Liver (tissue), 9 donors: ENCODE results near the gene OAS2. TPM values are rescaled to one million over a fixed set of nuclear protein-coding genes. Genes with fewer than 3 reads are reported as not detected.

Experiments
- DNase-seq: peaks from one replicate; pipeline ENCODE4 v3.0.0-alpha.2; 2017; ENCODE audit warnings: low spot score
- H3K27ac ChIP-seq, 2 donors: one replicate each; pipeline ENCODE4 v1.7.0; 2013; ENCODE audit warnings: inconsistent platforms in 2 of 2, low read length in 2 of 2, control low read depth in 1 of 2, low read depth in 1 of 2, mild to moderate bottlenecking in 1 of 2
- H3K27me3 ChIP-seq, 4 donors: one replicate each; pipeline versions ENCODE4 v1.6.1 to v1.7.0; 2013; ENCODE audit warnings: low read length in 3 of 4, inconsistent platforms in 1 of 4, mild to moderate bottlenecking in 1 of 4, moderate library complexity in 1 of 4; ENCODE audit not compliant: control insufficient read depth in 4 of 4, insufficient read depth in 4 of 4
- H3K36me3 ChIP-seq, 4 donors: one replicate each; pipeline versions ENCODE4 v1.6.1 to v1.7.0; 2013; ENCODE audit warnings: low read length in 3 of 4, mild to moderate bottlenecking in 3 of 4, low read depth in 1 of 4, moderate library complexity in 1 of 4; ENCODE audit not compliant: control insufficient read depth in 4 of 4, insufficient read depth in 3 of 4
- H3K4me1 ChIP-seq, 4 donors: one replicate each; pipeline versions ENCODE4 v1.6.1 to v1.7.0; 2013; ENCODE audit warnings: low read length in 3 of 4, mild to moderate bottlenecking in 3 of 4, moderate library complexity in 1 of 4; ENCODE audit not compliant: control insufficient read depth in 4 of 4, insufficient read depth in 4 of 4
- H3K4me3 ChIP-seq, 3 donors: one replicate each; pipeline versions ENCODE4 v1.6.1 to v1.7.0; 2013; ENCODE audit warnings: low read length in 3 of 3, control low read depth in 1 of 3, low read depth in 1 of 3, mild to moderate bottlenecking in 1 of 3
- H3K9ac ChIP-seq, 2 donors: one replicate each; pipeline ENCODE4 v1.7.0; 2013; ENCODE audit warnings: low read length in 2 of 2, mild to moderate bottlenecking in 2 of 2, moderate library complexity in 2 of 2, control low read depth in 1 of 2, low read depth in 1 of 2
- H3K9me3 ChIP-seq, 4 donors: one replicate each; pipeline versions ENCODE4 v1.6.1 to v1.7.0; 2013; ENCODE audit warnings: low read length in 3 of 4; ENCODE audit not compliant: control insufficient read depth in 4 of 4
- EGR1 ChIP-seq, 2 donors: IDR thresholded peaks; 2 replicates each; pipeline ENCODE4 v1.6.1; 2016 to 2018; ENCODE audit warnings: antibody characterized with exemption in 2 of 2, low read depth in 2 of 2
- FOXA1 ChIP-seq: IDR thresholded peaks from 2 replicates; pipeline ENCODE4 v1.6.1; 2016; ENCODE audit warnings: antibody characterized with exemption
- FOXA2 ChIP-seq: IDR thresholded peaks from 2 replicates; pipeline ENCODE4 v1.6.1; 2016; ENCODE audit warnings: antibody characterized with exemption
- GABPA ChIP-seq, 2 donors: IDR thresholded peaks in 1 of 2; conservative IDR thresholded peaks in 1 of 2; 2 replicates each; pipeline ENCODE4 v1.6.1; 2016; ENCODE audit warnings: antibody characterized with exemption in 2 of 2, mild to moderate bottlenecking in 1 of 2, moderate library complexity in 1 of 2
- HNF4A ChIP-seq, 2 donors: conservative IDR thresholded peaks; 2 replicates each; pipeline ENCODE4 v1.6.1; 2016; ENCODE audit warnings: antibody characterized with exemption in 2 of 2, mild to moderate bottlenecking in 2 of 2
- HNF4G ChIP-seq: IDR thresholded peaks from 2 replicates; pipeline ENCODE4 v1.6.1; 2016; ENCODE audit warnings: antibody characterized with exemption
- JUND ChIP-seq, 2 donors: IDR thresholded peaks; 2 replicates each; pipeline ENCODE4 v1.6.1; 2016; ENCODE audit warnings: antibody characterized with exemption in 2 of 2
- NR2F2 ChIP-seq: IDR thresholded peaks from 2 replicates; pipeline ENCODE4 v1.6.1; 2016; ENCODE audit warnings: antibody characterized with exemption
- RAD21 ChIP-seq, 2 donors: IDR thresholded peaks; 2 replicates each; pipeline ENCODE4 v1.6.1; 2016; ENCODE audit warnings: antibody characterized with exemption in 2 of 2, mild to moderate bottlenecking in 2 of 2
- RXRA ChIP-seq, 2 donors: IDR thresholded peaks; 2 replicates each; pipeline ENCODE4 v1.6.1; 2017 to 2018; ENCODE audit warnings: antibody characterized with exemption in 2 of 2, mild to moderate bottlenecking in 1 of 2
- SP1 ChIP-seq: IDR thresholded peaks from 2 replicates; pipeline ENCODE4 v1.6.1; 2018; ENCODE audit warnings: antibody characterized with exemption, mild to moderate bottlenecking
- TAF1 ChIP-seq: conservative IDR thresholded peaks from 2 replicates; pipeline ENCODE4 v1.6.1; 2016; ENCODE audit warnings: antibody characterized with exemption, mild to moderate bottlenecking
- YY1 ChIP-seq: IDR thresholded peaks from 2 replicates; pipeline ENCODE4 v1.6.1; 2016; ENCODE audit warnings: antibody characterized with exemption, mild to moderate bottlenecking
- WGBS: extraction: QIAGEN DNeasy Blood & Tissue Kit; methylation state at CpG from one replicate; pipeline ENCODE4 v1.1.7; 2013; 5-methylcytosine and 5-hydroxymethylcytosine counted together
- polyA plus RNA-seq, 2 donors: library from polyadenylated mRNA; stranded (reverse) in 1 of 2; unstranded in 1 of 2; fragments of 200-250 nt in 1 of 2; fragments of >200 nt in 1 of 2; fragmentation: Nextera tagmentation in 1 of 2; extraction: Ambion mirVana in 1 of 2; gene quantifications; one replicate each; pipeline versions ENCODE4 v1.2.1 to v1.2.3, GENCODE V29; 2013 to 2015
- total RNA-seq, 2 donors: library from RNA; depleted of rRNA; stranded (reverse); fragments of >200 nt; gene quantifications; one replicate each; pipeline ENCODE4 v1.2.3, GENCODE V29; 2014
- TF ChIP-seq, protein P1 (sequence below): IDR thresholded peaks from 2 replicates; pipeline ENCODE4 v1.6.1; 2016; ENCODE audit warnings: antibody characterized with exemption
- TF ChIP-seq, protein P2 (sequence below): fragments of 150-350 bp; IDR thresholded peaks from 2 replicates; pipeline ENCODE4 v1.5.1; 2017; ENCODE audit warnings: improper control_type of control experiment, low read depth, low read length; ENCODE audit not compliant: missing input control
- TF ChIP-seq, protein P3 (sequence below): IDR thresholded peaks from 2 replicates; pipeline ENCODE4 v1.6.1; 2016; ENCODE audit warnings: antibody characterized with exemption
- TF ChIP-seq, protein P4 (sequence below): IDR thresholded peaks from 2 replicates; pipeline ENCODE4 v1.6.1; 2016; ENCODE audit warnings: antibody characterized with exemption, mild to moderate bottlenecking
- TF ChIP-seq, protein P5 (sequence below): IDR thresholded peaks from 2 replicates; pipeline ENCODE4 v1.6.1; 2016; ENCODE audit warnings: antibody characterized with exemption
- donor health status: healthy.
- donor health status: healthy.
- donor health status: healthy.
- donor health status: healthy.
- donor health status: healthy.

The OAS2 gene
- total and polyA plus RNA-seq, 4 donors = 3.3 to 9.4 (median 6.9) TPM

DNA sequence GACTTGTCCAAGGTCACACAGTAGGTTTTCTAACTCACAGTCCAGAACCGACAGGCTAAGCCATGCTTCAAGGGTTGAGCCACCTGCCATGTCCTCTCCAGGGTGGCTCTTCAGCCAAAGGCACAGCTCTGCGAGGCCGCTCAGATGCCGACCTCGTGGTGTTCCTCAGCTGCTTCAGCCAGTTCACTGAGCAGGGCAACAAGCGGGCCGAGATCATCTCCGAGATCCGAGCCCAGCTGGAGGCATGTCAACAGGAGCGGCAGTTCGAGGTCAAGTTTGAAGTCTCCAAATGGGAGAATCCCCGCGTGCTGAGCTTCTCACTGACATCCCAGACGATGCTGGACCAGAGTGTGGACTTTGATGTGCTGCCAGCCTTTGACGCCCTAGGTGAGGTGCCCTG is 12.7 kb upstream of the OAS2 start:
- Histone ChIP-seq H3K27me3 (no peaks in the 10 kb centered on the region), H3K4me3 (no peak overlapping the region), H3K9ac (no peak overlapping the region), H3K9me3 (no peaks in the 10 kb centered on the region), H3K36me3 (peaks cover 6 to 49% (median 21%) of the 10 kb centered on the region in 4 donors), H3K27ac (no peak overlapping the region), H3K4me1 (no peaks in the 10 kb centered on the region)
- WGBS = 95% methylated on average over 15 of the region's 15 CpGs
- DNase-seq = no peak
- TF ChIP-seq GABPA (IDR thresholded peaks at IDR 0.05 in 1 of 2, conservative IDR thresholded peaks at IDR 0.05 in 1 of 2) = no peak
- no peak for TF ChIP-seq JUND (IDR thresholded peaks at IDR 0.05)
- TF ChIP-seq, protein P1, sequence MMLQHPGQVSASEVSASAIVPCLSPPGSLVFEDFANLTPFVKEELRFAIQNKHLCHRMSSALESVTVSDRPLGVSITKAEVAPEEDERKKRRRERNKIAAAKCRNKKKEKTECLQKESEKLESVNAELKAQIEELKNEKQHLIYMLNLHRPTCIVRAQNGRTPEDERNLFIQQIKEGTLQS = no peak
- TF ChIP-seq NR2F2 = no peak
- TF ChIP-seq, protein P2, sequence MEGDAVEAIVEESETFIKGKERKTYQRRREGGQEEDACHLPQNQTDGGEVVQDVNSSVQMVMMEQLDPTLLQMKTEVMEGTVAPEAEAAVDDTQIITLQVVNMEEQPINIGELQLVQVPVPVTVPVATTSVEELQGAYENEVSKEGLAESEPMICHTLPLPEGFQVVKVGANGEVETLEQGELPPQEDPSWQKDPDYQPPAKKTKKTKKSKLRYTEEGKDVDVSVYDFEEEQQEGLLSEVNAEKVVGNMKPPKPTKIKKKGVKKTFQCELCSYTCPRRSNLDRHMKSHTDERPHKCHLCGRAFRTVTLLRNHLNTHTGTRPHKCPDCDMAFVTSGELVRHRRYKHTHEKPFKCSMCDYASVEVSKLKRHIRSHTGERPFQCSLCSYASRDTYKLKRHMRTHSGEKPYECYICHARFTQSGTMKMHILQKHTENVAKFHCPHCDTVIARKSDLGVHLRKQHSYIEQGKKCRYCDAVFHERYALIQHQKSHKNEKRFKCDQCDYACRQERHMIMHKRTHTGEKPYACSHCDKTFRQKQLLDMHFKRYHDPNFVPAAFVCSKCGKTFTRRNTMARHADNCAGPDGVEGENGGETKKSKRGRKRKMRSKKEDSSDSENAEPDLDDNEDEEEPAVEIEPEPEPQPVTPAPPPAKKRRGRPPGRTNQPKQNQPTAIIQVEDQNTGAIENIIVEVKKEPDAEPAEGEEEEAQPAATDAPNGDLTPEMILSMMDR = no peak
- no peak for TF ChIP-seq TAF1
- no peak for TF ChIP-seq FOXA2
- TF ChIP-seq, protein P3, sequence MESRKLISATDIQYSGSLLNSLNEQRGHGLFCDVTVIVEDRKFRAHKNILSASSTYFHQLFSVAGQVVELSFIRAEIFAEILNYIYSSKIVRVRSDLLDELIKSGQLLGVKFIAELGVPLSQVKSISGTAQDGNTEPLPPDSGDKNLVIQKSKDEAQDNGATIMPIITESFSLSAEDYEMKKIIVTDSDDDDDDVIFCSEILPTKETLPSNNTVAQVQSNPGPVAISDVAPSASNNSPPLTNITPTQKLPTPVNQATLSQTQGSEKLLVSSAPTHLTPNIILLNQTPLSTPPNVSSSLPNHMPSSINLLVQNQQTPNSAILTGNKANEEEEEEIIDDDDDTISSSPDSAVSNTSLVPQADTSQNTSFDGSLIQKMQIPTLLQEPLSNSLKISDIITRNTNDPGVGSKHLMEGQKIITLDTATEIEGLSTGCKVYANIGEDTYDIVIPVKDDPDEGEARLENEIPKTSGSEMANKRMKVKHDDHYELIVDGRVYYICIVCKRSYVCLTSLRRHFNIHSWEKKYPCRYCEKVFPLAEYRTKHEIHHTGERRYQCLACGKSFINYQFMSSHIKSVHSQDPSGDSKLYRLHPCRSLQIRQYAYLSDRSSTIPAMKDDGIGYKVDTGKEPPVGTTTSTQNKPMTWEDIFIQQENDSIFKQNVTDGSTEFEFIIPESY = no peak
- TF ChIP-seq FOXA1 = no peak
- no peak for TF ChIP-seq YY1
- TF ChIP-seq HNF4G = no peak
- TF ChIP-seq, protein P4, sequence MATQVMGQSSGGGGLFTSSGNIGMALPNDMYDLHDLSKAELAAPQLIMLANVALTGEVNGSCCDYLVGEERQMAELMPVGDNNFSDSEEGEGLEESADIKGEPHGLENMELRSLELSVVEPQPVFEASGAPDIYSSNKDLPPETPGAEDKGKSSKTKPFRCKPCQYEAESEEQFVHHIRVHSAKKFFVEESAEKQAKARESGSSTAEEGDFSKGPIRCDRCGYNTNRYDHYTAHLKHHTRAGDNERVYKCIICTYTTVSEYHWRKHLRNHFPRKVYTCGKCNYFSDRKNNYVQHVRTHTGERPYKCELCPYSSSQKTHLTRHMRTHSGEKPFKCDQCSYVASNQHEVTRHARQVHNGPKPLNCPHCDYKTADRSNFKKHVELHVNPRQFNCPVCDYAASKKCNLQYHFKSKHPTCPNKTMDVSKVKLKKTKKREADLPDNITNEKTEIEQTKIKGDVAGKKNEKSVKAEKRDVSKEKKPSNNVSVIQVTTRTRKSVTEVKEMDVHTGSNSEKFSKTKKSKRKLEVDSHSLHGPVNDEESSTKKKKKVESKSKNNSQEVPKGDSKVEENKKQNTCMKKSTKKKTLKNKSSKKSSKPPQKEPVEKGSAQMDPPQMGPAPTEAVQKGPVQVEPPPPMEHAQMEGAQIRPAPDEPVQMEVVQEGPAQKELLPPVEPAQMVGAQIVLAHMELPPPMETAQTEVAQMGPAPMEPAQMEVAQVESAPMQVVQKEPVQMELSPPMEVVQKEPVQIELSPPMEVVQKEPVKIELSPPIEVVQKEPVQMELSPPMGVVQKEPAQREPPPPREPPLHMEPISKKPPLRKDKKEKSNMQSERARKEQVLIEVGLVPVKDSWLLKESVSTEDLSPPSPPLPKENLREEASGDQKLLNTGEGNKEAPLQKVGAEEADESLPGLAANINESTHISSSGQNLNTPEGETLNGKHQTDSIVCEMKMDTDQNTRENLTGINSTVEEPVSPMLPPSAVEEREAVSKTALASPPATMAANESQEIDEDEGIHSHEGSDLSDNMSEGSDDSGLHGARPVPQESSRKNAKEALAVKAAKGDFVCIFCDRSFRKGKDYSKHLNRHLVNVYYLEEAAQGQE = no peak
- TF ChIP-seq, protein P5, sequence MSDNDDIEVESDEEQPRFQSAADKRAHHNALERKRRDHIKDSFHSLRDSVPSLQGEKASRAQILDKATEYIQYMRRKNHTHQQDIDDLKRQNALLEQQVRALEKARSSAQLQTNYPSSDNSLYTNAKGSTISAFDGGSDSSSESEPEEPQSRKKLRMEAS = no peak
- TF ChIP-seq RXRA (IDR thresholded peaks at IDR 0.05) = no peak
- TF ChIP-seq SP1 = no peak
- no peak for TF ChIP-seq EGR1 (IDR thresholded peaks at IDR 0.05; ENCODE audit: low read depth in 2 of 2)
- no peak for TF ChIP-seq HNF4A (conservative IDR thresholded peaks at IDR 0.05)
- TF ChIP-seq RAD21 (IDR thresholded peaks at IDR 0.05) = no peak
